Erythroblast (primary cell): Measurements from ENCODE around the gene SLC66A2.

Experiments used
- GATA1 ChIP-seq: IDR thresholded peaks from 2 replicates; pipeline ENCODE4 v1.6.1; 2011; ENCODE audit warnings: low read depth, mild to moderate bottlenecking, control low read depth, low read length, moderate library complexity
- POLR2A ChIP-seq: IDR thresholded peaks from 2 replicates; pipeline ENCODE4 v1.6.1; 2011; ENCODE audit warnings: mild to moderate bottlenecking, low read length

DNA sequence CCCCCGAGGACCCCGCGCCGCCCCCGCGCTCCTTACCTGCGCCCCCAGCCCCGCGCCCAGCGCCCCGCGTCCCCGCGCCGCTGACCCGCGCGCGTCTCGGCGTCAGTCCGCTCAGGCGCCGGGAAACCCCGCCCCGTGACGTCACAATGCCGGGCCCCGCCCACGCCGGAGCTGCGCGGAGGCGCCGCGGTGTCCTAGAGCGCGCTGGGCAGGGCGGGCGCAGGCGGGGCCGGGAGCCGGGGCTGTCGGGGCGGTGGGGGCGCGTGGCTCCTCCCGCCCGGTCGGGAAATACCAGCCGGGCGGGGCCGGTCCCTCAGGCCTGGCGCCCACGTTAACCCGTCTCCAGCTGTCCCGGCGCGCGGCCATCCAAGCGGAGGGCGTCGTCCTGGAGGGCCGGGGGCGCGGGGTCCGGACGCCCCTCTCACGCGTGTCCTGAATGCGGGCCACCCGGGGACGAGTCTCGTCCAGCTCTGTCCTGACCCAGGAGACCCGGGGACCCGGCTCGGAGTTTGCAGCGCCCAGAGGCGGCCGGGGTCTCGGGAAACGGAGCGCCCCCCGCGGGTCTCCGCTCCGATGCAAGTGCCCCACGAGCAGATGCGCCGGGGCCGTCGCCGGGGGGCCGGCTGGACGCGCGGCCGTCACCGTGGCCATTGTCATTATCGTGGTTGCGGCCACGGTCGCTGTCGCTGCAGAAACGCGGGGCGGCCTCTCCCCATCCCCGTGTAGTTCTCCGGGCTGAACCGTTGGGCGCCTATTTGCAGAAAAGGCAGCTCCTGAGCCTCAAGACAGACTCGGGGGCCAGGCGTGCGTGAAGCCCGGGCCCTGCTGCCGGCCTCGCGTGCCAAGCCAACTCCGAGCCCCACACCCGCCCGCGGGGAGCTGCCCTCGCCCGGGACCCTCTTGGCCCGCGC lies at the start of gene SLC66A2:
- TF ChIP-seq POLR2A (peak; percentile 26), GATA1 (no peak)
